Measurements from ENCODE around the gene PLCG1. TPM values are rescaled to one million over a fixed set of nuclear protein-coding genes. Genes with fewer than 3 reads are reported as not detected.

Gene PLCG1
- total RNA-seq, 1 donor = 38.0 TPM

DNA sequence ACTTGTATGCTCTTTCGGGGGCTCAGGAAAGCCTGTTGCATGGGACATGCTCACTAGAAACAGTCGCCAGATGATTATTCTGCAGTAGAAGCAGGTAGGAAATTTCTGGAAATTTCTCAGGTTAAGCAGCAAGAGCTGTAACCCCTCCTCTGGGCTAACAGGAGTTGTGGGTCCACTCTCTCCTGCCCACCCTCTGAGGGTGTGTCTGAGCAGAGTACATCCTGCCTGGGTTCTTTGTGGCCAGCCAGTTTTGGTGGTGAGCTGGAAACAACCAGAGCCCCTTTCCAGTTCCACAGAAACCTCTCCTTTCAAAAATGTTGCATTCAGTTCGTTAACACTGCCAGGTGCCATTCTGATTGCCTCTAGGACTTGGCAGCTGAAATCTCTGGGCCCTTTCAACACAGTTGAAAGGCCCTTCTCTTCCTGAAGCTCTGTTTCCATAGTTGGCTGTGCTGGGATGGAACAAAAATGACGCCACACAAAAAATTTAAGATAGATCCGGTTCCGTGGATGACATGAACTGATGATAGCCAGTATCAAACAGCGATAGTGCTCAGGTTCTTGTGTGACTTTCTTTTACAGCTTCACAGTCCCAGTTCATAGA is 38.5 kb downstream of the PLCG1 start:
- TF ChIP-seq, protein P1, sequence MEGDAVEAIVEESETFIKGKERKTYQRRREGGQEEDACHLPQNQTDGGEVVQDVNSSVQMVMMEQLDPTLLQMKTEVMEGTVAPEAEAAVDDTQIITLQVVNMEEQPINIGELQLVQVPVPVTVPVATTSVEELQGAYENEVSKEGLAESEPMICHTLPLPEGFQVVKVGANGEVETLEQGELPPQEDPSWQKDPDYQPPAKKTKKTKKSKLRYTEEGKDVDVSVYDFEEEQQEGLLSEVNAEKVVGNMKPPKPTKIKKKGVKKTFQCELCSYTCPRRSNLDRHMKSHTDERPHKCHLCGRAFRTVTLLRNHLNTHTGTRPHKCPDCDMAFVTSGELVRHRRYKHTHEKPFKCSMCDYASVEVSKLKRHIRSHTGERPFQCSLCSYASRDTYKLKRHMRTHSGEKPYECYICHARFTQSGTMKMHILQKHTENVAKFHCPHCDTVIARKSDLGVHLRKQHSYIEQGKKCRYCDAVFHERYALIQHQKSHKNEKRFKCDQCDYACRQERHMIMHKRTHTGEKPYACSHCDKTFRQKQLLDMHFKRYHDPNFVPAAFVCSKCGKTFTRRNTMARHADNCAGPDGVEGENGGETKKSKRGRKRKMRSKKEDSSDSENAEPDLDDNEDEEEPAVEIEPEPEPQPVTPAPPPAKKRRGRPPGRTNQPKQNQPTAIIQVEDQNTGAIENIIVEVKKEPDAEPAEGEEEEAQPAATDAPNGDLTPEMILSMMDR (IDR thresholded peaks at IDR 0.05; ENCODE audit: insufficient read depth, low read length) = no peak
- no peak overlapping the region for H3K4me3 ChIP-seq (ENCODE audit: low read depth, low read length)
- no peak for DNase-seq (ENCODE audit: low read depth)

DNA sequence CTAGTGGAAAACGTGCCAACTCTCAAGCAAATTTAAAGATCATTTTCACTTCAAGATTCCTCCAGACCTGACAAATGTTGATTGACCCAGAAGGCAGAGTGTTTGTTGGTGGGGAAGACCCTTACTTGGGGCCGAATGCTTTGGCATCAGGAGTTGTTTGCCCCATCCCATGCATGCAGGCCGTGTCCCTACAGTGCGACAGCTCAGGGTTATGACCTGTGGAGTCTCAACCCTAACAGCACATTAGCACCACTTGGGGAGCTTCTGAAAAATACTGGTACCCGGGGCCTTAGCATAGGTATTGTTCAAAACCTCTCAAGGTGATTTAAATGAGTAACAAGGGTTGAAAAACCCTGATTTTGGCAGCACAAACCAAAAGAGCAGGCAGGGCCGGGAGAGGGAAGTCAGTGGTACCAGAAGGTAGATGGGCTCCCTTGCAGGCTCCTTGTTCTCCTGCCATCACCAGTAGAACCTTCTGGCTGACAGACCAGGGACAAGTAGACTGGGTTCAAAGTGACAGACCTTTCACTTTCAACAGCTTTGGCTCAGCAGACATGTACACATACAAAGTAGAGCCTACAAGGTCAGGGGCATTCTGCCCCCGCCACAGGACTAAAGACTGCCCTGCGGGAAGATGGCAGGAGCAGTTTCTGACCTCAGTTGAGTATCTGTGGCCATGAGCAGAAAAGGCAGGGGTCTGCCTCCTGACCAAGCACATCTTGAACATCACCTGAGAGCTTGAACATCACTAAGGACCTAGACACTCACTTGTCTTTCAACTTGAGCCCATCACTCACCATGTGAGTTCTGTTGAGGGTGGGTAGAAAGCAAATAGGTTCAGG is 39.6 kb downstream of the PLCG1 start:
- TF ChIP-seq, protein P1 (IDR thresholded peaks at IDR 0.05; ENCODE audit: insufficient read depth, low read length) = no peak
- no peak for DNase-seq (ENCODE audit: low read depth)
- H3K4me3 ChIP-seq (ENCODE audit: low read depth, low read length) = no peak overlapping the region

DNA sequence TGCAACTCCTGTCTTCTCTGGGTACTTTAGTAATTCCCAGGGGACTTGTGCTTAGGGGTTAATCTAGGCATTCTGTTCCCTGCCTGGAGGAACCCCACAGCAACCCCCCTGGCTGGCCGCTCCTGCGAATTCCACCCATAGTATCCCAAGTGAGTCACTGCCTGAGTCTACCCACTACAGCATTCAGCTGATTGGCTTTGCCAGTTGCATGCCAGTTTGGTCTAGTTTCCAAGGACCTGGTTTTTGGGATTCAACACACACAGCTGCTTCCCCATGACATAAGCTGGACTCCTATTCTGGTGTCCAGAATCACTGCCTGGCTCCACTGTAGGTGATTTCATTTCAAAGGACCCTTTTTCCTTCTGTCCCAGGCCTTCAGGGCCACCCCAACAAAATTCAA is 40.3 kb downstream of the PLCG1 start:
- H3K4me3 ChIP-seq (ENCODE audit: low read depth, low read length) = no peak overlapping the region
- TF ChIP-seq, protein P1 (IDR thresholded peaks at IDR 0.05; ENCODE audit: insufficient read depth, low read length) = no peak
- peak; percentile 93 for DNase-seq (ENCODE audit: low read depth)

DNA sequence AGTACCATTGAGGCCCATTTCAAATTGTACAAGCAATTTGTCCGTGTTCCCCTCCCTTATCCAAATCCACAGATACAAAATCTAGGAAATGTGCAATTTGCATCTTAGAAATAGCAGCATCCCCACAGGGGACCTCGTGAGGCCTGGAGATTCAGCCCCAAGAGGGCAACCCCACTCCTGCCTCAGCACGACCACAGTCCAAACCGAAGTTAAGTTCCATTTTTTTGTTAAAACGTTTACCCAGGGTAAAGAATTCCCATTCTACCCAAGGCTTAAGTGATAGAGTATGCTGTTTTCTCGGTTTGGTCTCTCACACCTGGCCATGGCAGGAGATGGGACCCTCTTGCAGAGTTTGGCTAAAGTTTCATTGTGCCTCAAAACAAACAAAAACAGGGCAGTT is 41.2 kb downstream of the PLCG1 start:
- no peak overlapping the region for H3K4me3 ChIP-seq (ENCODE audit: low read depth, low read length)
- TF ChIP-seq, protein P1 (IDR thresholded peaks at IDR 0.05; ENCODE audit: insufficient read depth, low read length) = no peak
- DNase-seq (ENCODE audit: low read depth) = no peak

DNA sequence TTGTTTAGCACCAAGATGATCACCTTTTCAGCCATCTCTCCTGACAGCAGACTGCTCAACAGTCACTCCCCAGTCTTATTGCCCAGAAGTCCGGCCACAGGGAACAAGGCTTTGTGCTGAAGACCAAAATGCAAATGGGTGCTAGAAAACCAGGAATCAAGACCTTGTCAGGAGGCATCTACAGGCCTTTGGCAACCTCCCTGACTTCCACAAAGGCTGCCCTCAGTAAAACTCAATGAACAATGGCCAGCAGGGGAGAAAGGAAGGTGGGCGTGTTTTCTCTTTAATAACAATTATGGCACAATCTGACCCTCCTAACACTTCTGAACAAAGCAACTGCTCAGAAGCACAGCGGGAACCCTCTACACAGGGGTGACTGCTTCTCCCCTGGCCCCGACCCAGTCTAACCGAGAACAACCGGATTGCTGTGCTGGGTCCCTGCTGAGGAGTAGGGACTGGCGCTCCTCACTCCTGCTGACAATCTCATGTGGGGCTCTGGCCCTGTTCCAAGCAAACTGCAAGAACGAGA is 41.6 kb downstream of the PLCG1 start:
- H3K4me3 ChIP-seq (ENCODE audit: low read depth, low read length) = no peak overlapping the region
- TF ChIP-seq, protein P1 (IDR thresholded peaks at IDR 0.05; ENCODE audit: insufficient read depth, low read length) = no peak
- DNase-seq (ENCODE audit: low read depth) = no peak

DNA sequence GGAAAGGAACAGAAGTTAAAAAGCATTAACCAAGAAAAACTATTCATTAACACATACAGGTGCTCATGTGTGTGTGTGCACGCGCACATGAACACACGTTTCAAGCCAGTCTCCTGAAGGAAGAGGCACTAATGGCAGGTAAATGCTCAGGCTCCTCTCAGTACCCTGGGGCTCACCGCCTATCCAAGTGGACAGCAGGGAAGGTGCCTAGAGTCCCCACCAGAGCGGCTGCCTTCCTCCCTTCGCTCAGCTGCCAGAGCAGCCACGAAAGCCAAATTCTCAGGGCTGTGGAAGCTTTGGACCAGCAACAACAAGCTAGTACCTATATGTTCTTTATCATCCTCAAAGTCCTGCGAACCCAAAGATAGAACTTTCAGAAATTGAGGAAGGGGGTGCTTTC is 42.6 kb downstream of the PLCG1 start:
- no peak overlapping the region for H3K4me3 ChIP-seq (ENCODE audit: low read depth, low read length)
- TF ChIP-seq, protein P1 (IDR thresholded peaks at IDR 0.05; ENCODE audit: insufficient read depth, low read length) = no peak
- DNase-seq (ENCODE audit: low read depth) = no peak
